ENCODE data around the gene SIGLEC7.

The SIGLEC7 gene

GRCh38 chr19:51181913-51182419 is 39.9 kb downstream of the SIGLEC7 start:
- no peaks in the 10 kb centered on the region for H3K27me3 ChIP-seq (ENCODE audit: control insufficient read depth, insufficient read depth, low read length)
- H3K4me1 ChIP-seq (ENCODE audit: control insufficient read depth, insufficient read depth, low read length), result no peaks in the 10 kb centered on the region
- H3K9ac ChIP-seq (ENCODE audit: low read depth, low read length), result no peak overlapping the region
- no peak overlapping the region for H3K4me3 ChIP-seq (ENCODE audit: low read length)
- no peak overlapping the region for H3K4me2 ChIP-seq (ENCODE audit: low read length)
- peaks cover 13% of the 10 kb centered on the region for H3K9me3 ChIP-seq (replicated peaks; ENCODE audit: low read length)
- H3K36me3 ChIP-seq (ENCODE audit: insufficient read depth, low read length), result no peaks in the 10 kb centered on the region

GRCh38 chr19:51183629-51184028 is 41.5 kb downstream of the SIGLEC7 start:
- Histone ChIP-seq H3K9me3 (replicated peaks; ENCODE audit: low read length) (peaks cover 13% of the 10 kb centered on the region), H3K36me3 (ENCODE audit: insufficient read depth, low read length) (no peaks in the 10 kb centered on the region), H3K4me2 (ENCODE audit: low read length) (no peak overlapping the region), H3K9ac (ENCODE audit: low read depth, low read length) (no peak overlapping the region), H3K4me3 (ENCODE audit: low read length) (no peak overlapping the region), H3K4me1 (ENCODE audit: control insufficient read depth, insufficient read depth, low read length) (no peaks in the 10 kb centered on the region), H3K27me3 (ENCODE audit: control insufficient read depth, insufficient read depth, low read length) (no peaks in the 10 kb centered on the region)

GRCh38 chr19:51185069-51185867 is 43.2 kb downstream of the SIGLEC7 start:
- no peak overlapping the region for H3K9ac ChIP-seq (ENCODE audit: low read depth, low read length)
- H3K4me2 ChIP-seq (ENCODE audit: low read length), result no peak overlapping the region
- H3K4me1 ChIP-seq (ENCODE audit: control insufficient read depth, insufficient read depth, low read length), result no peaks in the 10 kb centered on the region
- H3K4me3 ChIP-seq (ENCODE audit: low read length), result no peak overlapping the region
- no peaks in the 10 kb centered on the region for H3K36me3 ChIP-seq (ENCODE audit: insufficient read depth, low read length)
- H3K9me3 ChIP-seq (replicated peaks; ENCODE audit: low read length), result peaks cover 10% of the 10 kb centered on the region
- H3K27me3 ChIP-seq (ENCODE audit: control insufficient read depth, insufficient read depth, low read length), result no peaks in the 10 kb centered on the region

GRCh38 chr19:51185868-51186215 is 43.7 kb downstream of the SIGLEC7 start:
- Histone ChIP-seq H3K9ac (ENCODE audit: low read depth, low read length) (no peak overlapping the region), H3K27me3 (ENCODE audit: control insufficient read depth, insufficient read depth, low read length) (no peaks in the 10 kb centered on the region), H3K4me2 (ENCODE audit: low read length) (no peak overlapping the region), H3K9me3 (replicated peaks; ENCODE audit: low read length) (peaks cover 10% of the 10 kb centered on the region), H3K4me3 (ENCODE audit: low read length) (no peak overlapping the region), H3K36me3 (ENCODE audit: insufficient read depth, low read length) (no peaks in the 10 kb centered on the region), H3K4me1 (ENCODE audit: control insufficient read depth, insufficient read depth, low read length) (no peaks in the 10 kb centered on the region)

- Histone ChIP-seq H3K9ac (ENCODE audit: low read depth, low read length) (no peak overlapping the region), H3K4me3 (ENCODE audit: low read length) (no peak overlapping the region), H3K9me3 (replicated peaks; ENCODE audit: low read length) (peaks cover 10% of the 10 kb centered on the region), H3K4me1 (ENCODE audit: control insufficient read depth, insufficient read depth, low read length) (no peaks in the 10 kb centered on the region), H3K36me3 (ENCODE audit: insufficient read depth, low read length) (no peaks in the 10 kb centered on the region), H3K4me2 (ENCODE audit: low read length) (no peak overlapping the region), H3K27me3 (ENCODE audit: control insufficient read depth, insufficient read depth, low read length) (no peaks in the 10 kb centered on the region)
Measured at GRCh38 chr19:51186323-51186722, 44.2 kb downstream of the SIGLEC7 start.

GRCh38 chr19:51187395-51188226 is 45.5 kb downstream of the SIGLEC7 start:
- Histone ChIP-seq H3K4me2 (ENCODE audit: low read length) (no peak overlapping the region), H3K4me3 (ENCODE audit: low read length) (no peak overlapping the region), H3K9ac (ENCODE audit: low read depth, low read length) (no peak overlapping the region), H3K9me3 (replicated peaks; ENCODE audit: low read length) (peaks cover 10% of the 10 kb centered on the region), H3K27me3 (ENCODE audit: control insufficient read depth, insufficient read depth, low read length) (no peaks in the 10 kb centered on the region), H3K36me3 (ENCODE audit: insufficient read depth, low read length) (no peaks in the 10 kb centered on the region), H3K4me1 (ENCODE audit: control insufficient read depth, insufficient read depth, low read length) (no peaks in the 10 kb centered on the region)

GRCh38 chr19:51188227-51188559 is 46.1 kb downstream of the SIGLEC7 start:
- no peak overlapping the region for H3K9ac ChIP-seq (ENCODE audit: low read depth, low read length)
- no peaks in the 10 kb centered on the region for H3K4me1 ChIP-seq (ENCODE audit: control insufficient read depth, insufficient read depth, low read length)
- H3K27me3 ChIP-seq (ENCODE audit: control insufficient read depth, insufficient read depth, low read length), result no peaks in the 10 kb centered on the region
- H3K36me3 ChIP-seq (ENCODE audit: insufficient read depth, low read length), result no peaks in the 10 kb centered on the region
- H3K4me2 ChIP-seq (ENCODE audit: low read length), result no peak overlapping the region
- peaks cover 10% of the 10 kb centered on the region for H3K9me3 ChIP-seq (replicated peaks; ENCODE audit: low read length)
- no peak overlapping the region for H3K4me3 ChIP-seq (ENCODE audit: low read length)

GRCh38 chr19:51192689-51193088 is 50.6 kb downstream of the SIGLEC7 start:
- H3K36me3 ChIP-seq (ENCODE audit: insufficient read depth, low read length), result no peaks in the 10 kb centered on the region
- no peak overlapping the region for H3K9ac ChIP-seq (ENCODE audit: low read depth, low read length)

GRCh38 chr19:51194527-51195315 is 52.6 kb downstream of the SIGLEC7 start:
- Histone ChIP-seq H3K4me1 (ENCODE audit: control insufficient read depth, insufficient read depth, low read length) (no peaks in the 10 kb centered on the region), H3K4me2 (ENCODE audit: low read length) (no peak overlapping the region), H3K36me3 (ENCODE audit: insufficient read depth, low read length) (no peaks in the 10 kb centered on the region), H3K4me3 (ENCODE audit: low read length) (no peak overlapping the region), H3K27me3 (ENCODE audit: control insufficient read depth, insufficient read depth, low read length) (no peaks in the 10 kb centered on the region), H3K9me3 (replicated peaks; ENCODE audit: low read length) (peaks cover under 1% of the 10 kb centered on the region), H3K9ac (ENCODE audit: low read depth, low read length) (no peak overlapping the region)

More at GRCh38 chr19:51192689-51193088, 50.6 kb downstream of the SIGLEC7 start:
- H3K4me3 ChIP-seq (ENCODE audit: low read length), result no peak overlapping the region
- no peaks in the 10 kb centered on the region for H3K9me3 ChIP-seq (replicated peaks; ENCODE audit: low read length)
- no peaks in the 10 kb centered on the region for H3K27me3 ChIP-seq (ENCODE audit: control insufficient read depth, insufficient read depth, low read length)
- no peaks in the 10 kb centered on the region for H3K4me1 ChIP-seq (ENCODE audit: control insufficient read depth, insufficient read depth, low read length)
- H3K4me2 ChIP-seq (ENCODE audit: low read length), result no peak overlapping the region

- H3K4me3 ChIP-seq (ENCODE audit: low read length), result no peak overlapping the region
- no peaks in the 10 kb centered on the region for H3K27me3 ChIP-seq (ENCODE audit: control insufficient read depth, insufficient read depth, low read length)
- peaks cover 6% of the 10 kb centered on the region for H3K9me3 ChIP-seq (replicated peaks; ENCODE audit: low read length)
- H3K4me2 ChIP-seq (ENCODE audit: low read length), result no peak overlapping the region
- H3K36me3 ChIP-seq (ENCODE audit: insufficient read depth, low read length), result no peaks in the 10 kb centered on the region
- H3K4me1 ChIP-seq (ENCODE audit: control insufficient read depth, insufficient read depth, low read length), result no peaks in the 10 kb centered on the region
- no peak overlapping the region for H3K9ac ChIP-seq (ENCODE audit: low read depth, low read length)
Measured at GRCh38 chr19:51195316-51195586, 53.1 kb downstream of the SIGLEC7 start.

GRCh38 chr19:51195616-51196015 is 53.5 kb downstream of the SIGLEC7 start:
- Histone ChIP-seq H3K4me2 (ENCODE audit: low read length) (no peak overlapping the region), H3K9me3 (replicated peaks; ENCODE audit: low read length) (peaks cover 9% of the 10 kb centered on the region), H3K9ac (ENCODE audit: low read depth, low read length) (no peak overlapping the region), H3K36me3 (ENCODE audit: insufficient read depth, low read length) (no peaks in the 10 kb centered on the region), H3K27me3 (ENCODE audit: control insufficient read depth, insufficient read depth, low read length) (no peaks in the 10 kb centered on the region), H3K4me1 (ENCODE audit: control insufficient read depth, insufficient read depth, low read length) (no peaks in the 10 kb centered on the region), H3K4me3 (ENCODE audit: low read length) (no peak overlapping the region)
